LNCaP clone FGC (cell line): Measurements from ENCODE around the gene ITCH.
"Not testable (repeated sequence)": the region's sequence is repeated elsewhere in the genome, so short reads cannot be mapped to it uniquely, and the experiment has no call there.

Experiments
- DNase-seq: peaks from one replicate; pipeline ENCODE4 v3.0.0-alpha.2; 2011; ENCODE audit warnings: low read depth
- H3K4me3 ChIP-seq: 2 replicates; pipeline ENCODE4 v1.5.1; 2011; ENCODE audit warnings: mild to moderate bottlenecking, low read depth, low read length, control low read depth
- TF ChIP-seq, protein P1 (sequence below): IDR thresholded peaks from 2 replicates; pipeline ENCODE4 v1.5.1; 2012; ENCODE audit warnings: mild to moderate bottlenecking; ENCODE audit not compliant: control insufficient read depth, insufficient read depth; ENCODE audit errors: extremely low read depth

The ITCH gene

GRCh38 chr20:34407962-34408474, 44.9 kb downstream of the ITCH start:
- DNase-seq = no peak
- no peak overlapping the region for H3K4me3 ChIP-seq
- TF ChIP-seq, protein P1, sequence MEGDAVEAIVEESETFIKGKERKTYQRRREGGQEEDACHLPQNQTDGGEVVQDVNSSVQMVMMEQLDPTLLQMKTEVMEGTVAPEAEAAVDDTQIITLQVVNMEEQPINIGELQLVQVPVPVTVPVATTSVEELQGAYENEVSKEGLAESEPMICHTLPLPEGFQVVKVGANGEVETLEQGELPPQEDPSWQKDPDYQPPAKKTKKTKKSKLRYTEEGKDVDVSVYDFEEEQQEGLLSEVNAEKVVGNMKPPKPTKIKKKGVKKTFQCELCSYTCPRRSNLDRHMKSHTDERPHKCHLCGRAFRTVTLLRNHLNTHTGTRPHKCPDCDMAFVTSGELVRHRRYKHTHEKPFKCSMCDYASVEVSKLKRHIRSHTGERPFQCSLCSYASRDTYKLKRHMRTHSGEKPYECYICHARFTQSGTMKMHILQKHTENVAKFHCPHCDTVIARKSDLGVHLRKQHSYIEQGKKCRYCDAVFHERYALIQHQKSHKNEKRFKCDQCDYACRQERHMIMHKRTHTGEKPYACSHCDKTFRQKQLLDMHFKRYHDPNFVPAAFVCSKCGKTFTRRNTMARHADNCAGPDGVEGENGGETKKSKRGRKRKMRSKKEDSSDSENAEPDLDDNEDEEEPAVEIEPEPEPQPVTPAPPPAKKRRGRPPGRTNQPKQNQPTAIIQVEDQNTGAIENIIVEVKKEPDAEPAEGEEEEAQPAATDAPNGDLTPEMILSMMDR = no peak

- TF ChIP-seq, protein P1 = no peak
- H3K4me3 ChIP-seq = no peak overlapping the region
- no peak for DNase-seq
Measured at GRCh38 chr20:34410336-34410735, 47.3 kb downstream of the ITCH start.

- TF ChIP-seq, protein P1 = no peak
- no peak overlapping the region for H3K4me3 ChIP-seq
- DNase-seq = no peak
Measured at GRCh38 chr20:34412453-34412852, 49.4 kb downstream of the ITCH start.

DNA sequence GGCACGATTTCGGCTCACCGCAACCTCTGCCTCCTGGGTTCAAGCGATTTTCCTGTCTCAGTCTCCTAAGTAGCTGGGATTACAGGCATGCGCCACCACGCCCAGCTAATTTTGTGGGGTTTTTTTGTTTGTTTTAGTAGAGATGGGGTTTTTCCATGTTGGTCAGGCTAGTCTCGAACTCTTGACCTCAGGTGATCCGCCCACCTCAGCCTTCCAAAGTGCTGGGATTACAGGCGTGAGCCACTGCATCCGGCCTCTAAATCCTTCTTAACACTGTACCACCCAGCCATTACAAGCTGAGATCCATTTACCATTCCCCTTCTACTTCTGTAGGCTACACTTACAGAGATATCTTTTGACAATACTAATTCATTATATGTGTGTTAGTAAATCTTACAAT, 51.5 kb downstream of the ITCH start:
- H3K4me3 ChIP-seq, DNase-seq: not testable (repeated sequence)

GRCh38 chr20:34415079-34415478, 52.0 kb downstream of the ITCH start:
- no peak overlapping the region for H3K4me3 ChIP-seq
- no peak for DNase-seq
- TF ChIP-seq, protein P1 = no peak

DNA sequence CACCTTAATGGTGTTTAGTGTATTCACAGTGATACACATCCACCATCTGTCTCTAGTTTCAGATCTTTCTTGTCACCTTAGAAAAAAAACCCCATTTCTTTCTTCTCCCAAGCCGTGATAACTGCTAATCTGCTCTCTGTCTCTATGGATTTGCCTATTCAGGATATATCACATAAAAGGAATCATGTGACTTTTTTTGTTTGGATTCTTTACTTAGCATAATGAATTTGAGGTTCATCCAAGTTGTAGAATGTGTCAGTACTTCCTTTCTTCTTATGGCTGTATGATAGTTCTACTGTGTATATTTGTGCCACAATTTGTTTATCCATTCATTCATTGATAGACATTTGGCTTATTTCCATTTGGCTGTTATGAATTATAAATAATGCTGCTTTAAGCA, 57.1 kb downstream of the ITCH start:
- TF ChIP-seq, protein P1 = no peak
- DNase-seq = peak; percentile 60
- H3K4me3 ChIP-seq = no peak overlapping the region

DNA sequence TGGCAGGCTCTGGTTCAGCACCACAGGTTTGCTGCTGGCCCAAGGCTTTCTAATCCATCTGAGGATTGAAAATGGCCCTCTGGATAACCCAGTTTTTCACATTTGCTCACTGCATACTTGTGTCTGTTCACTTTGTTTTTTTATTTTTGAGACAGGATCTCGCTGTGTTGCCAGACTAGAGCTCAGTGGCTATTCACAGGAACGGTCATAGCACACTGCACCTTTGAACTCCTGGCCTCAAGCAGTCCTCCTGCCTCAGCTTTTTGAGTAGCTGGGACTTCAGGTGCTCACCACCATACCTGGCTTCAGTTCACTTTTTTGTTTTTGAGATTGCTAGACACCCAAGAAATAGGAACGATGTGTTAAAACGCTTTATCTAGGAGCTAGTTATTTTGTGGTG, 57.9 kb downstream of the ITCH start:
- no peak for DNase-seq

More for the DNA sequence above, 57.9 kb downstream of the ITCH start:
- TF ChIP-seq, protein P1 = no peak
- H3K4me3 ChIP-seq = no peak overlapping the region
